ENCODE data around the gene LYPLAL1. TPM values are rescaled to one million over a fixed set of nuclear protein-coding genes. Genes with fewer than 3 reads are reported as not detected.

The LYPLAL1 gene
- total and polyA plus RNA-seq, 2 of the 4 experiments (the other 2 are of a cell fraction) = 4.8 to 7.5 TPM

DNA sequence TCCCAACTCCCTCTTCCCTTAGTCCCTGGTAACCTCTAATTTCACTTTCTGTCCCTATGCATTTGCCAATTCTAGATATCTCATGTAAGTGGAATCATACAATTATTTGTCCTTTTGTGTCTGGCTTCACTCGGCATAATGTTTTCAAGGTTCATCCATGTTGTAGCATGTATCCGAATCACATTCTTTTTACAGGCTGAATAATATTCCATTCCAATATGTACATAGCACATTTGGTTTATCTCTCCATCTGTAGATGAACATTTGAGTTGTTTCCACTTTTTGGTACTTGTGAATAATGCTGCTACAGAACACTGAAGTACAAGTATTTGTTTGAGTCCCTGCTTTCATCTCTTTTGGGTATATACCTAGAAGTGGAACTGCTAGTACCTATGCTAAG, 857 bp upstream of the LYPLAL1 start:
- BruUV-seq (replicated peaks) = no TSS peak
- H2AK5ac ChIP-seq (ENCODE audit: low read depth, low read length) = no peak overlapping the region
- H3K9me1 ChIP-seq (ENCODE audit: insufficient read depth, low read length) = 0 out of 2 replicates have a peak, but pooled peaks cover 2% of the 10 kb centered on the region
- POLR2A ChIA-PET (ENCODE audit: unreplicated experiment) = no interaction called here
- no peak overlapping the region for H2BK15ac ChIP-seq (ENCODE audit: low read depth, low read length)
- H2AK9ac ChIP-seq (replicated peaks; ENCODE audit: low read depth, low read length, poor library complexity) = no peak overlapping the region
- no peak overlapping the region for H3K23ac ChIP-seq (ENCODE audit: low read depth, low read length)
- H2BK20ac ChIP-seq (ENCODE audit: low read depth, low read length) = no peak overlapping the region
- H2BK120ac ChIP-seq (ENCODE audit: low read depth, low read length) = no peak overlapping the region
- intact Hi-C loops (cut with micrococcal nuclease) (loop anchor here (5.0 to 10.0 kb wide), 4 partner anchors 106 to 826 kb away; partner anchors contain the start of gene TGFB2), dilution Hi-C loops (cut with HindIII; ENCODE audit: low sequenced_read_pairs, unreplicated experiment) (no loop called here), in situ Hi-C loops (cut with MboI; ENCODE audit: low sequenced_read_pairs) (loop anchor here (10.0 kb wide), 1 partner anchor 828 kb away; the partner anchor contains the start of gene TGFB2)
- no peaks in the 10 kb centered on the region for H3K36me3 ChIP-seq (ENCODE audit: control insufficient read depth, insufficient read depth, low read length)
- no peaks in the 10 kb centered on the region for H3K27me3 ChIP-seq (ENCODE audit: control insufficient read depth, insufficient read depth, low read length)
- H3K4ac ChIP-seq (ENCODE audit: low read depth, low read length) = no peak overlapping the region
- H2BK5ac ChIP-seq (ENCODE audit: low read depth, low read length, poor library complexity, severe bottlenecking) = no peak overlapping the region
- H4K8ac ChIP-seq (ENCODE audit: low read depth in 2 of 2, low read length in 2 of 2) = no peak overlapping the region; a peak in 1 of 4 replicates
- no peak overlapping the region for H4K91ac ChIP-seq (ENCODE audit: insufficient read depth, low read depth, low read length)
- no peaks in the 10 kb centered on the region for H3K9me3 ChIP-seq (ENCODE audit: control insufficient read depth, insufficient read depth, low read length)
- no peak overlapping the region for H3K4me3 ChIP-seq (ENCODE audit: insufficient read depth, low read depth, low read length)
- H3K4me1 ChIP-seq (ENCODE audit: control insufficient read depth, insufficient read depth, low read length) = peaks cover 6% of the 10 kb centered on the region
- H4K20me1 ChIP-seq (ENCODE audit: insufficient read depth, low read length) = no peaks in the 10 kb centered on the region
- H3K79me1 ChIP-seq (ENCODE audit: low read depth in 1 of 2, low read length in 2 of 2) = peaks cover 12 to 19% of the 10 kb centered on the region in 2 experiments; a peak in 3 of 4 replicates
- H2AFZ ChIP-seq (replicated peaks; ENCODE audit: low read length, poor library complexity) = no peak overlapping the region
- H3K9ac ChIP-seq (ENCODE audit: low read depth, low read length) = no peak overlapping the region
- H3K27ac ChIP-seq (ENCODE audit: insufficient read depth, low read length) = no peak overlapping the region
- TF ChIP-seq RAD21 (IDR thresholded peaks at IDR 0.05; ENCODE audit: low read length) (no peak), FOS (IDR thresholded peaks at IDR 0.05; ENCODE audit: low read depth, low read length) (no peak), CHD1 (IDR thresholded peaks at IDR 0.05; ENCODE audit: low read depth, low read length) (no peak), NFE2L2 (IDR thresholded peaks at IDR 0.05; ENCODE audit: low read depth, low read length) (no peak), RCOR1 (IDR thresholded peaks at IDR 0.05; ENCODE audit: insufficient replicate concordance, low read length) (no peak), POLR2A (IDR thresholded peaks at IDR 0.05; ENCODE audit: low read depth, low read length) (no peak), SMC3 (IDR thresholded peaks at IDR 0.05; ENCODE audit: low read depth, low read length) (no peak), MAFK (IDR thresholded peaks at IDR 0.05; ENCODE audit: low read depth, low read length) (no peak), BHLHE40 (IDR thresholded peaks at IDR 0.05; ENCODE audit: low read depth, low read length) (no peak), MAZ (IDR thresholded peaks at IDR 0.05; ENCODE audit: borderline replicate concordance, low read depth, low read length) (no peak), MXI1 (IDR thresholded peaks at IDR 0.05; ENCODE audit: borderline replicate concordance, low read depth, low read length) (no peak), RFX5 (IDR thresholded peaks at IDR 0.05; ENCODE audit: low read depth, low read length) (no peak), CEBPB (IDR thresholded peaks at IDR 0.05; ENCODE audit: low read depth, low read length) (no peak)
- TF ChIP-seq, protein P1, sequence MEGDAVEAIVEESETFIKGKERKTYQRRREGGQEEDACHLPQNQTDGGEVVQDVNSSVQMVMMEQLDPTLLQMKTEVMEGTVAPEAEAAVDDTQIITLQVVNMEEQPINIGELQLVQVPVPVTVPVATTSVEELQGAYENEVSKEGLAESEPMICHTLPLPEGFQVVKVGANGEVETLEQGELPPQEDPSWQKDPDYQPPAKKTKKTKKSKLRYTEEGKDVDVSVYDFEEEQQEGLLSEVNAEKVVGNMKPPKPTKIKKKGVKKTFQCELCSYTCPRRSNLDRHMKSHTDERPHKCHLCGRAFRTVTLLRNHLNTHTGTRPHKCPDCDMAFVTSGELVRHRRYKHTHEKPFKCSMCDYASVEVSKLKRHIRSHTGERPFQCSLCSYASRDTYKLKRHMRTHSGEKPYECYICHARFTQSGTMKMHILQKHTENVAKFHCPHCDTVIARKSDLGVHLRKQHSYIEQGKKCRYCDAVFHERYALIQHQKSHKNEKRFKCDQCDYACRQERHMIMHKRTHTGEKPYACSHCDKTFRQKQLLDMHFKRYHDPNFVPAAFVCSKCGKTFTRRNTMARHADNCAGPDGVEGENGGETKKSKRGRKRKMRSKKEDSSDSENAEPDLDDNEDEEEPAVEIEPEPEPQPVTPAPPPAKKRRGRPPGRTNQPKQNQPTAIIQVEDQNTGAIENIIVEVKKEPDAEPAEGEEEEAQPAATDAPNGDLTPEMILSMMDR (conservative IDR thresholded peaks at IDR 0.05; ENCODE audit: low read depth, low read length) = no peak
- TF ChIP-seq, protein P2, sequence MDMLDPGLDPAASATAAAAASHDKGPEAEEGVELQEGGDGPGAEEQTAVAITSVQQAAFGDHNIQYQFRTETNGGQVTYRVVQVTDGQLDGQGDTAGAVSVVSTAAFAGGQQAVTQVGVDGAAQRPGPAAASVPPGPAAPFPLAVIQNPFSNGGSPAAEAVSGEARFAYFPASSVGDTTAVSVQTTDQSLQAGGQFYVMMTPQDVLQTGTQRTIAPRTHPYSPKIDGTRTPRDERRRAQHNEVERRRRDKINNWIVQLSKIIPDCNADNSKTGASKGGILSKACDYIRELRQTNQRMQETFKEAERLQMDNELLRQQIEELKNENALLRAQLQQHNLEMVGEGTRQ (IDR thresholded peaks at IDR 0.05; ENCODE audit: low read depth, low read length) = no peak
- TF ChIP-seq, protein P3, sequence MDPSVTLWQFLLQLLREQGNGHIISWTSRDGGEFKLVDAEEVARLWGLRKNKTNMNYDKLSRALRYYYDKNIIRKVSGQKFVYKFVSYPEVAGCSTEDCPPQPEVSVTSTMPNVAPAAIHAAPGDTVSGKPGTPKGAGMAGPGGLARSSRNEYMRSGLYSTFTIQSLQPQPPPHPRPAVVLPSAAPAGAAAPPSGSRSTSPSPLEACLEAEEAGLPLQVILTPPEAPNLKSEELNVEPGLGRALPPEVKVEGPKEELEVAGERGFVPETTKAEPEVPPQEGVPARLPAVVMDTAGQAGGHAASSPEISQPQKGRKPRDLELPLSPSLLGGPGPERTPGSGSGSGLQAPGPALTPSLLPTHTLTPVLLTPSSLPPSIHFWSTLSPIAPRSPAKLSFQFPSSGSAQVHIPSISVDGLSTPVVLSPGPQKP (IDR thresholded peaks at IDR 0.05; ENCODE audit: borderline replicate concordance, low read depth, low read length) = no peak
- DNase-seq (no peak), ATAC-seq (ENCODE audit: low read depth) (no peak)
- H4K5ac ChIP-seq (ENCODE audit: low read depth, low read length) = peak overlapping the region; percentile 35; the same call in 1 of the 2 replicates
- no CpG with 5 or more reads among the region's 2 CpGs for WGBS, 2 experiments (ENCODE audit: extremely low coverage in 2 of 2, insufficient read length in 1 of 2)
- CTCF ChIA-PET = no interaction called here
- no peak overlapping the region for H3K4me2 ChIP-seq (ENCODE audit: low read depth, low read length)
- no peak overlapping the region for H3K14ac ChIP-seq (replicated peaks; ENCODE audit: low read depth, low read length)
- no peak overlapping the region for H3K56ac ChIP-seq (ENCODE audit: extremely low read depth, insufficient read depth, low read length)
- H3K18ac ChIP-seq (ENCODE audit: low read depth, low read length) = no peak overlapping the region

Data from IMR-90 (cell line).